HG03439 (cell line): ENCODE data around the gene VAPB.

Source experiments
- ATAC-seq: cut with Tn5 transposase; IDR thresholded peaks from one replicate; pipeline ENCODE4 v1.9.1; 2021; ENCODE audit warnings: mild to moderate bottlenecking, moderate library complexity; ENCODE audit not compliant: unreplicated experiment

Gene VAPB

DNA sequence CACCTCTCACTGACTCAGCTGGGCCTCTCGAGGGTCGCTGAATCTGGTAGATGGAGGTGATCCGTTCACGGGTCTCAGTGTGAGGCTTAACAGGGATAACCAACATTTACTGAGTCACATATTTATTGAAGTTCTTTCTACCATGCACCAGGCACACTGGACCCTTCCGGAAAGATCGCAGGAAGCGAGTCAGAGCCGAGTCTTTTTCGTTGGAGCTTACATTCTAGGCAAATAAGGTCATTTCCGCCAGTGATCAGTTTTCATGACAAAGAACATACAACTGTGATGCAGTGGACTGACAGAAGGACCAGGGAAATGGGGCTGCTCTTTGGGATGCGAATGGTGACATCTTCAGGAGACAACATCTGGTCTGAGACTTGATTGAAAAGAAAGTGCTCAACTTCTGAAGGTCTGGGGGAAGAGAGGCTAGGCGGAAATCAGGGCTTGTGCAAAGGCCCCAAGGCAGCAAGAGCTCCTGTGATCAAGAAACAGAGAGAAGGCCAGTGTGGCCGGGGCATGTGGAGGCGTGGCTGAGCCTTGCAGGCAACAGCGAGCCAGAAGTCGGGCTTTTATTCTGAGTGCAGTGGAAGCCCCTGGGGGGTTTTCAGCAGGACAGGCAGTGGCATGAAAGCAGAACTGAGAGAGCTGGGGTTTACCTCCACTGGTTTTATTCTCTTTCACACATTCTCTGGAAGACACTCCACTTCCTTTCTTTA lies 69.5 kb downstream of the VAPB start:
- ATAC-seq, result peak; percentile 93

DNA sequence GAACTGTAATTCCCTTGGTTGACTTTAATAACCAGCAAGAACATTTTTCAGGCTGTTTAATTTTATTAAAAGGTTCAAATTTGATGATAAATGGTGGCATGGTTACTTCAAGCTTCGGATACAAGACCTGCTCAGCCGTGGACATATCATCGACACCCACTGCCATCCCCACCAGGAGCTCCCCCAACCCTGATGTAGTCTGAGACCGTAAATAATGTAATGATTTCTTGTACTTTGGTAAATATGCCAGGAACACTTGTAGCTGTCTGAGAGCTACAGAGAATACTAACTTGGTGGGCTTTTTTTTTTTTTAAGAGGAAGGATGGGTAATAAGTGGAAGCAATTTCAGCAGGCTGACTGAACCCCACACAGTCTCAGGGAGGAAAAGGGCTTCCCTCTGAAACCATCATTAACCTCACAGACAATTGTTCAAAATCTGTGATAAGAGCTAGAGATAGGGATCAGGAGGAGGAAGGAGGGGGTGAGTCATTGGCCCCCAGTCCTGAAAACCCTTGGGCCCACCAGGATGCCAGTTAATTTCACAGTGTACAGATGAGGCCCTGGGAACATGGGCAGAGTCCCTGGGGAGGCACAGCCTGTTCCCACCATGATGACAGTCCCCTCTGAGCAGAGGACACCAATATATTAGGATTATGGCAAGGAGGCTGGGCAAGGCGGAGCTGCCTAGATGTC lies 70.2 kb downstream of the VAPB start:
- ATAC-seq, result peak; percentile 13

DNA sequence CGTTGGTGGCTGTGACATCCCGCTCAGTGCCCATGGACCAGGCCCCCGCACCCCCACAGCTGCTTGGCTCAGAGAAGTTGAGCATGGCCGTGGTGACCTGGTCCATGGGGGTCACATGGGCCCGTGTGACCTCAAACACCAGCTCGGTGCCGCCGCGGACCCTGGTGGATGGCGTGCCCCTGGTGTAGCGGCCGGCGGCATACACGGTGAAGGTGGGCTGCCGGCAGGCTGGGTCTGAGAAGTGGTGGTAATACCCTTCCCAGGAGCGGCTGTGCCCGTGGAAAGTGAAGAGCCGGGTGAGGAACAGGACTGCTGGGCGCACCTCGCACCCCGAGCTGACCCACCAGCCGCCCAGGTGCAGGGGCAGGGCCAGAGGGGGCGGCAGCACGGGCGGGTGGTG lies 72.1 kb downstream of the VAPB start:
- no peak for ATAC-seq

DNA sequence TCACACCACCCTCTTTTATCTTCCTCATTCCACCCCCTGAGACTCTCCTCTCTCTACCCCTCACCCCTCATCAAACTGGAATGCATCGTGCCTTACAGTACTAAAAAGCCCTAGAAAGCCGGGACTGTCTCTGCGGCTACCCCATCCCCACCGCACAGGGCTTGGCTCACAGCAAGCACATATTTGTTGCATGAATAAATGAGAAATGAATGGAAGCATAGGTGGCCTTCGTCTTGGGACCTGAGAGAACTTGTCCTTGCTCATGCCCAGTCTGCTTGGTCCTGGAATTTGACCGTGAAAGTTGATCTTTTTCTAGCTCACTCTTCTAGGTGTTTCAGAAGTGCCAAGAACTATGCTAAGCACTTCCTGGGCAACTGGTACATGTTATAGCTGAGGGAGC lies 72.9 kb downstream of the VAPB start:
- ATAC-seq, result no peak

DNA sequence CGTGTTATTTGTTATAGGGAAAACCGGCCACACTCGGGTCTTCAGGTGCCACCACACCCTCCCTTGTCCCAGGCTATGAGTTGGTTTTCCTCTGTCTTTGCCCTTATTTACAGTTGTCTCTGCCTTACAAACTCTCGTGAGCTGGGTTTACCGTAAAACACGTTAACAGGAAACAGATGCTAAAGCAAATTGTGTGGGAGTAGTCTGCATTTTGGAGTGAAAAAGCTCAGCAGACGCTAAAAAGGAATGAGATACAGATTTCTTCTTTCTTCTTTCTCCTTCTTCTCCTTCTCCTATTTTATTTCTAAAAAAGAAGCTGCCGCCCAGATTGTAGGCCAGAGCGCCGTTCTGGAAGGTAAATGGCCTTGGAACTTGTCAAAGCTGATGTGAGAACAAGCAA lies 74.2 kb downstream of the VAPB start:
- no peak for ATAC-seq

DNA sequence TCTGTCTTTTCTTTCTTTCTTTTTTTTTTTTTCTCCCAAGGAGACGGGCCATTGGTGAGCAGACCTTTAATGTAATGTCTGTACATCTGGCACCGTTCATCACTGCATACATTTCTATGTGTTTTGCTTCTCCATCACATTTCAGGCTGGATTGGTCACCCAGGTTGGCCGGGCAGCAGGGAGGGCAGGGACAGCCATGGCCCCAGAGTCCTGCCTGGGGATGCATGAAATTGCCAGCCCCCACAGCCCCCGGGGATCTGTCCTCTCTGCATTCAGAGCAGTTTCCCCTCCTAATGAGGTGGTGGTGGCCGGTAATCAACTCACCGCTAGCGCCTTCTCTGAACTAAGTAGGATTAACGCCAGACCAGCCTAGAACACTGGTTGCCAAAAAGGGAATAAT lies 75.8 kb downstream of the VAPB start:
- no peak for ATAC-seq

DNA sequence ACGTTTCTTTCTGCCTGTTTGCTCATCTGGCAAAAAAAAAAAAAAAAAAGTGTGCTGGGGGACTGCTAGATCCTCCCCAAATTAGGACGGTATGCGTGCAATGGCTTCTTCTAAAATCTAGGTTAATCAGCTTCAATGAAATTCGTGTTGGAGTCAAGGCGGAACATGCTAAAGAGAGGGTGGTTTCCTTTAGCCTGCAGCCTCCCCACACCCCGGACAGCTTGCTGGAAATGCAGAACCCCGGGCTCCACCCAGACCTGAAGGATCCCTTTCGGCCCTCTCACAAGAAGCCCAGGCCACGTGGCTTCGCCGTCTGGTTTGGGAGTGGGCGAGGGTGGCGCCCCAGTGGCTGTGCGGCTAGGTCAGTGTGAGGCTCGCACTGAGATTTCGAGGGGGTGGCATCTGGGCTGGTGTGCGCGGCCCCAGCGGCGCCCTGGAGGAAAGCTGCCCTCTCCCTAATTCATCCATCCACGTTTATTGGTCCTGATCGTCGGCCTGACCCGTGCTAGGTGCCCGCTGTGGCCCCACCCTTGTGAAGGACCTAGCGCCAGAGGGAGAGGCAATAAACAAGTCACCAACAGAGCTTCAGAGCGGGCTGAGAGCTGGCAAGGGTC lies 77.2 kb downstream of the VAPB start:
- no peak for ATAC-seq

DNA sequence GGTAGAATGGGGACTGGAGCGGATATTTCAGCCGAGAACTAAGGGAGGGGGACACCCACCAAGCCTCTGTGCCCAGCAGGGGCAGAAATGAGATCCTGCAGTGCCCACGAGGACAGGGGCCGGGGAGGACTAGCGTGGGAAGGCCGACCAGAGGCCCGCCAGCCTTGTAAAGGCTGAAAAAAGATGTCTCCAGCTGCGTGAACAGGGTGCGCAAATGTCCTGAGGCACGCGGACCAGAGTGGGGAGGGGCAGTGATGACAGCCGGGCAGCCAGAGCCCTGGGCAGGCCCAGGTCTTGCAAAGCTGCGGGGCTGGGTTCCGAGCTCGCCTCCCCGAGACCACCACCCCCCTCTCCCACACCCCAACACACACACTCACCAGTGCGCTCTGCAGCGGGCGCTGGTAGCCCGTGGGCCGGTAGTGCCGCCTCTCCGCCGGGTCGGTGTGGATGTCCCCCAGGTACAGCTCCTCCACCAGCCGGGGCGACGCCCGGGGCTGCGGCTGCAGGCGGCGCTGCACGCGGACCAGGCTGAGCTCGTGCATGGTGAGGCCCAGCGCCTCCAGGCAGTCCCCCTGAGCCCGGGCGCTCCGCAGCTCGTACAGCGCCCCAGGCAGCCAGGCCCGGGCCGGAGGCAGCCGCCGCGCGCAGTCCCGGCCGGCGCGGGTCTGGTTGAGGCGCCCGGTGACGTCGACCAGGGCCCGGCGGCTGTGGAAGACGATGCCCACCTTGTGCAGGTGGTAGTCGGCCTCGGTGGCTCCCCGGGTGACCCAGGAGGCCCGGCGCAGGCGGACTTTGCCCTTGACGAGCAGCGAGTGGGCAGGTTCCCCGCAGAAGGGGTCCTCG lies 77.9 kb downstream of the VAPB start:
- no peak for ATAC-seq

DNA sequence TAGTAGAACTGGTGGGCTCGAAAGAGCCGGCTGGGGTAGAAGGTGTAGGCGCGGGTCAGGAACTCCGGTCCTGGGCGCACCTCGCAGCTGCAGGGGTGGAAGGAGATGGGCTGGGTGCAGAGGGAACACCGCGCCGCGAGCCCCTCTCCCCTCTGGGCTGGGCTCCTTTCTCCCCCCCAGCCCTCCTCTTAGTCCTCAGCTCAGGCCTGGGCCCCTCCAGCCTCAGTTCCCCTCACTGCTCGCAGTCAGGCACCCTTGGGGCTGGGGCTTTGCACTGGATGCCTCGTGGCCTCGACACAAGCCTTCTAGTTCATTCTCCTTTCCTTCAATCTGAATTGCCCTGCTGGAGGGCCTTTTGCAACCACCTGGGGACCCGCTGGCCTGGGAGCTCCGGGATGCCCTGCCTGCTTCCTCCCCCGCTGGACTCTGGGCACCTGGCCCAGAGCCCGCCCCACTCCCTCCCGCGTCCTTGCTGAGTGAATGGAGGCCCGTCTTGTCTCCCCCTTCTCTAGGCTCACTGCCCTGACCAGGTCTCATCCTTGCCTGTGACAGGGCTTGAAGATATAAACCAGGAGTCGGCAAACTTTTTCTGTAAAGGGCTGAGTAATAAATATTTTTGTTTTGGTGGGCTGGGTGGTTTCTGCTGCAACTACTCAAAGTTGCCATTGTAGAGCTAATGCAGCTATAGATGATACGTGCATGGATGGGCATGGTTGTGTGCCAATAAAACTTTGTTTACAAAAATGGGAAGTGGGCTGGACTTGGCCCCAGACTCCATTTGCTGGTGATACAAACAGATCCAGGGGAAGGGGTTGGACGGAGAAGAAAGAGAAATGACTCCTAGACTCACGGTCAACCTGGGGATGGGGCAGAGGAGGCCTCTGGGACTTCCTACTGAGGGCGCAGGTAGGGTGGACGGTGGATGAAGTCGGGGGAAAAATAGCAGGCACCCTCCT lies 78.8 kb downstream of the VAPB start:
- no peak for ATAC-seq

DNA sequence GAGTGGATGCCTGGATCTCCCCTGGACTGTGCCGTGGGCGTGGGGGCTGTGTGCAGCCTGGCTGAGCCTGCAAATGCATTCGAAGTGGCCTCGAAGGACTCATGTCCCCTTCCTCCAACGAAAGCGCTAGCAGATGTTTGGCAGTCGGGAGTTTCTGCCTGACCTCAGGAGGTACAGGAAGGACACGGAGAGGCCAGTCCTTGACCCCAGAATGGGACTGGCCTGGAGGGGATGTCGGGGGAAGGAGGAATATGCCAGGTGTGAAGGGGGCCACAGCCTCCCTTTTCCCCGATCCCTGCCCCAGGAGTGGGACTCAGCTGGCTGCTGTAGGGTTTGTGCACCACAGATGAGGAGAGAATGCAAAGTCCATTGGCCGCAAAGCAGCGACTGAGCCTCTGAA lies 80.6 kb downstream of the VAPB start:
- ATAC-seq, result no peak

DNA sequence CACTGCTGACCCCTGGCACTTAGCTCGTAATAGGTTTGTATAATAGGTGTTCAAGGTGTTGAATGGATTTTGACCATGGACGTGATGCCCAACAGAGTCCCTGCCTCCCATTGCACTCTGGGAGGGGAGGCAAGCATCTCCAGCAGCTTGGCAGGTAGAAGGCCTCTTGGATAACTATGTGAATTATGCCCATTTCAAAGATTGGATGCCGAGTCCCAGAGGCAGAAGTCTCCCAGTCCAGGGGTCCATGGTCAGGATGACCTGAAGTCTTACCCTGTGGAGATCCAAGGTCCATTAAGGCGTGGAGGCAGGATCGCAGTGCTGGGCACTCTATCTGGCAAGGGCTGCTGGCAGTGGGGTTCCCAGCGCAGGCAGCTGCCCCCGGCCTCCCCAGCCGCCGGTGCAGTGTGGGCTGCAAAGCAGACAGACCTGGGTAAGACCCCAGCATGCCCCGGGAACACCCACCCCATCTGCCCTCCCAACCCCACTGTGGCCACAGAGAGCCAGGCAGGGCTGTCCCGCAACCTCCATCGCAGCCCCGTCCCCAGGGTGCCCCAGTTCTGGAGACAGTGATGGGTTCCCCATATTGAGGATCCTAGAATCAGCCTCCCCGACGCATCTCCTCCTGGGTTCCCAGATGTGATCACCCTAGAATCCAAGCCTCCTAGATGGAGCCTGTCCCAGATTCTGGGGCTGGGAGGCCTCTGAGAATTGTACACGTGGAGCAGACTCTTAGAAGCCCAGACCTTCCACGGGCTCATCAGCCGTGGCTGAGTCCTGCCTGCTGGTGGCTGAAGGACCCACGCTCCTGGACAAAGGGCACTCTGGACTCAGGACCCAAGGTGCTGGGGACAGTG lies 81.5 kb downstream of the VAPB start:
- no peak for ATAC-seq

DNA sequence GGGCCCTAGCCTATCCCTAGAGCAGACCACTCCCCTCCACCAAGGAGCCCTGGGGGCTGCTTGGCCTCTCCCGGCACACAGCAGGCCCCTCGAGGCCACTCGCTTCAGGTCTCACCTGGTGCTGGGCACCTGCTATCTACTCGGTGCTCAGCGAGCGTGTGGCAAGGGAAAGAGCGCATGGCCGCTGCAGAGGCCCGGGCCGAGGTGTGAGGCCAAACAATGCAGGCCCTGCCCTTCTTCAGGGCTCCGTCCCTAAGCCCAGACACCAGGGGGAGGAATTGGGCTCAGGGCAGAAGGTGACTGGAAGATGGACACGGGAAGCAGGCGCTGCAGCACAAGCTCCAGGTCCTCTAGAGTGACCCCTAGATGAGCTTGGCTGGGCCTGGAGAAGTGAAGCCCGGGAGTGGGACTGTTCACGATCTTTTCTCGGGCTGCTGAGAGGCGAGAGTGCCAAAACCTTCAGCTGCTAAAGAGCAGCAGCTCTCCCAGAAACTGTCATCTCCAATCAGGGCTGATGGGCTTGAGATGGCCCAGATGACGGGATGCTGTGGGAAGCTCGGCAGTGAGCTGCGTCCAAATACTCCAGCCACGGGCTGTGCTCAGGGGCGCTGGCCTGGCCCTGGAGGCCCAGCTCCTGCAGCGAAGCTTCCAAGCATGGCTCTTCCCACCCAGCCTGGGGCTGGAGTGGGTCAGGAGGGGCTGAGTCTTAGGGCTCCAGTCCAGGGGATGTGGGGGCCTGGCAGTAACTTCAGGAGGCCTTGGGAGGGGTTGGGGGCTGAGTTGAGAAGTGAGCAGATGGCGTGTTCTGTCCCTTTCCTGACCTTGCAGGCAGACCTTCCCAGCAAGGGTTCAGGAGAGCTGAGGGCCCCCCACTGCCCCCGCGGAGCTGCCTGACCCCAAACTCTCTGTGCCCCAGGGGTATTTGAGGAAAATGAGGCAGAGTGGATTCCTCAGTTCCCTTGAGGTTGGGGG lies 82.5 kb downstream of the VAPB start:
- no peak for ATAC-seq

DNA sequence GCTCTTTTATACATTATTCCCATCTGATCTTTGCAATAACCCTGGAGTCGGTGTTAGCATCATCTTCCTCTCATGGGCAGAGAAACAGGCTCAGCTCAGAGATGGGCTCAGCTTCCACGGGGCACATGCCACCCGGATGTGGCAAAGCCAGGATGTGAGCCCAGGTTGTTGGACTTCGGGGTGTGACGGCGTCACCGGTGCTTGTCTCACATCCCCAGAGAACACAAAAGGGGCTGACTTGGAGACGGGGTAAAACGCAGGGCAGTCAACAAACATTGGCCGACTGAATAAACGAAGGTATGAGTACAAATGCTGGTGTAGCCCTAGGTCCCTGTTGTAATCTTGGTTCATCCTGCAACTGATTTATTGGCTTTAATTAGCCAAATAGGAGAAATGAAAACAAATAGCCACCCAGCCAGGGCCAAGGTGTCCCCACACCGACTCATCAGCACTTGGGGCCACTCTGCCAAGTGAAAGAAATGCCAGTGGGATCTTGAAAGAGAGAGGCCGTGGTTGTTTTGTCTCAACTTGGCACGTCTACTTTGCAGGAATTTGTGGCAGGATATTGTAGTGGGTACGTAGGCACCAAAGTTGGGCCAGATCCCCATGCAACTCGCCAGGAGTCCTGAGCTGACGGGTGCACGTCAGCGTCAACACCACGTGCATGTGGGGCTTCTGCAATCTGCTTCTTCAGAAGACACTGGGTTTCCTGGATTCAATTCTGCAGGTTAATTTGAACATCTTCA lies 83.4 kb downstream of the VAPB start:
- no peak for ATAC-seq

DNA sequence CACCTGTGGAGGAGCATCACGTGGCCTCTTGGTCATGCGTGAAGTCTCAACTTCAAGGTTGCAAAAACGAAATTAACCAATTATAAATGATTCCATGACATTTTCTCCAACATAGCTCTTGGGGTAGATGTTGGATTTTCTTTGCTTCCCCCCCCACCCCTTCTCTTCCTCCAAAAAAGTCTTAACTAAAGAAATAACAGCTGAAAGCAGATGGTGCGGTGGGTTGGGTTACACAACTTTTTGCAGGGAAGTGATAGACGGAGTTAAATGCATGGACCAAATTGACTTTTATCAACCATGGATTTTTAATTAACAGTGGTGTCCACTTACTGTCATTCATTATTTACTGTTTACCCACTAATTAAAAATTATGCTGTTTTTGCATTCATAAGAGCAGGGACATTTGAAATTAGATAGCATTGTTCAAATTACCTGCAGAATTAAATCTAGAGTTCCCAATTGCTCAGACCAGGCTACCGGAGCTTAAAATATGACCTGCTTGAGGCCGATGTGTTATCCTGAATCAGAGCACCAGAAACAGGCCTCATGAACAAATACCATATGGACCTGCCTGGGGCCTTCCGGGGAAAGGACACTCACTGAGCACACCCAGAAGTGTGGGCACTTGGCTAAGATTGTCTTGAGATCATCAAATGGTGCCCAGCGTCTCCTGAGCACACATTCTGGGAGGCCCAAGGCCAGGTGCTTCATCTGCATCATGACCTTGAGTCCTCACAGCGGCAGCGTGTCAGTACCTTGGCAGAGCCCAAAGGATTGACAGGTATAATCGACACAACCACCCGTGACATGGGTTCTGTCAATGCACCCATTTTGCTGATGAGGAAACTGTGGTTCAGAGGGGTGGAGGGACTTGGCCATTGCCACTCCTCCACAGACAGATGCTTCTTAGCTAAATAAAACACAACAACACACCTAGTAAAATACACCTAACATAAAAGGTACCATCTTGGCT lies 84.7 kb downstream of the VAPB start:
- no peak for ATAC-seq

DNA sequence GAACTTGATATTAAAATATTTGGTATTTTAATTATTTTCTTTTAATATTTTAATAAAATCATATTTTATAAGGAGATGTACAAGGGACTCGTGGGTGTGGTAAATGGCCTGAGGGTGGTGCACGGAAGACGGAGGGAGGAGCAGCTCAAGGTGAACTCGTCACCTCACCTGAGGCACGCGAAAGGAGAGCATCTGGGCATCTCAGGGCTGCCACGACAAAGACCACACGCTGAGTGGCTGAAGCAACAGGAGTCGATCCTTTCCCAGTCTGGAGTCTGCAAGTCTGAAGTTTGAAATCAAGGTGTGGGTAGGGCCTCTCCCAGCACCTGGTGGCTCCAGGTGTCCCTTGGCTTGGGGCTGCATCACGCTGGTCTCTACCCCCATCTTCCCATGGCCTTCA lies 86.4 kb downstream of the VAPB start:
- ATAC-seq, result no peak

DNA sequence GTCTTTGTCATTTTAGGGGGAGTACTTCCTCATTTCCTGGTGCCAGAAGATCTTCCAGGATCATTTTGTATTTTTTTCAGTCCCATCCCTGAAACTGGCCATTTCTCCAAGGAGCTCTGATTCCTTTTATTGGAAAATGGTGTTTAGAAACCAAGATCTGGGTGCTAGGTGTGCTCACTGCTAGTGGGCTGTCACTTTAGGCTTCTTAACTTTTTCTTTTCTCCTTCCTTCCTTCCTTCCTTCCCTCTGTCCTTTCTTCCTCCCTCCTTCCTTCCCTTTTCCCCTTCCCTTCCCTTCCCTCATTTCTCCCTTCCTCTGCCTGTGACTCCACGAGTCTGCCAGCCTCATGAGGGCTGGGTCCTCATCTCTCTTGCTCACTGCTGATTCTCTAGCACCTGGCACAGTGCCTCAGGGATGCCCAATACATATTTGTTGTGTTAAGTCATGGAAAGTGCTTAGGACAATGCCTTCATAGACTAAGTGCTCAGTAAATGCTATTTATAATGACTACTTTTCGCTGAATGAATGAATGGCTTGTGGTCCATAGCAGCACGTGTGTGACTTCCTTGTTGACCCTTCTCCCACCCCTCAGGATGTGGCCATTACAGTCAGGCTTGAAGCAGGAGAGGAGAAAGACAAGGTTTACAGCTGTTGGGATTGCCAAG lies 89.2 kb downstream of the VAPB start:
- no peak for ATAC-seq
